Measurements from ENCODE around the gene ZBTB20.

DNA sequence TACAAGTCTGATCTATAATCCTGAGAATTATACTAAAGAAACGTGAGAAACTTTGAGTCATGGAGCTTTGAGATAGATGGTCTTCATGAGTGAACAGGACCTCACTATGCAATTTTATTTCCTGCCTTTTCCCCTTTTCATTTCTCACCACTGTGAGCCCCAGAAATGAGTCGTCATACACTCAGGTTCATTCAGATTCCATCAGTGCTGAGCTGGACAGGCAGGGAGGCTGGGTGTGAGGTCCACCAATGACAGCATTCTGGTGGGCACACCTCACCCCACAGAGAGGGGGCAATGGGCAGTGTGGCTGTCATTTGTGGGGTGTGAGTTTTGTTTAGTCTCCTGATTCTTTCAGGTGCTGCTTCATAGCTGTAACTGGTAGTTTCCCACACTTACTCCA is 836.4 kb downstream of the ZBTB20 start:
- no peak for TF ChIP-seq JUNB (IDR thresholded peaks at IDR 0.05)
- no peak for TF ChIP-seq EP300 (IDR thresholded peaks at IDR 0.05; ENCODE audit: borderline replicate concordance in 1 of 2, control insufficient read depth in 1 of 2, low read depth in 2 of 2, low read length in 2 of 2)
